Activated T-helper 1 cell treated with anti-CD3 and anti-CD28 coated beads, Interleukin-12 subunit alpha, Interleukin-12 subunit beta, Interleukin-2, Interleukin-4 antibody, amounts not matched to agents 30 ng/mL and 10 ng/mL and 1 ng/mL, durations not matched to agents 14 hours and 24 hours and 36 hours (primary cell): ENCODE measurements around the gene ASCC3. TPM values are rescaled to one million over a fixed set of nuclear protein-coding genes. Genes with fewer than 3 reads are reported as not detected.

ENCODE experiments used
- DNase-seq: peaks from one replicate; pipeline ENCODE4 v3.0.0; 2021; ENCODE audit warnings: low spot score
- H3K27ac Mint-ChIP-seq: one replicate; pipeline ENCODE4 v1.8.0; 2021; ENCODE audit warnings: mild to moderate bottlenecking, mixed read lengths
- H3K27me3 Mint-ChIP-seq: one replicate; pipeline ENCODE4 v1.8.0; 2022; ENCODE audit warnings: mild to moderate bottlenecking, moderate library complexity, mixed read lengths; ENCODE audit not compliant: insufficient read depth
- H3K36me3 Mint-ChIP-seq: one replicate; pipeline ENCODE4 v1.8.0; 2021; ENCODE audit warnings: low read depth, mixed read lengths
- H3K4me1 Mint-ChIP-seq: one replicate; pipeline ENCODE4 v1.8.0; 2021; ENCODE audit warnings: low read depth, mixed read lengths
- H3K4me3 Mint-ChIP-seq: one replicate; pipeline ENCODE4 v1.8.0; 2021; ENCODE audit warnings: mild to moderate bottlenecking, moderate library complexity, mixed read lengths
- H3K9me3 Mint-ChIP-seq: one replicate; pipeline ENCODE4 v1.8.0; 2021; ENCODE audit warnings: mixed read lengths
- intact Hi-C: fragments of 100-400 bp; cut with micrococcal nuclease; formaldehyde crosslinking; loops from one replicate; pipeline ENCODE4 v1.15.1; 2024
- total RNA-seq: library from RNA; stranded (reverse); gene quantifications from 2 replicates; pipeline ENCODE4 v1.2.3, GENCODE V29; 2022

ASCC3 gene
- total RNA-seq, 1 donor from 2014 or later = 70.1 TPM

- Mint-ChIP-seq H3K27me3 (no peaks in the 10 kb centered on the region), H3K4me3 (no peak overlapping the region)
- intact Hi-C loops = no loop called here
These were observed 187.7 kb downstream of the ASCC3 start for GRCh38 chr6:100693249-100693927.

GRCh38 chr6:100691972-100692371 is 189.2 kb downstream of the ASCC3 start:
- DNase-seq = no peak
- Mint-ChIP-seq H3K4me3 (no peak overlapping the region), H3K27ac (no peak overlapping the region), H3K27me3 (no peaks in the 10 kb centered on the region), H3K4me1 (no peaks in the 10 kb centered on the region), H3K9me3 (no peaks in the 10 kb centered on the region), H3K36me3 (peaks cover 3% of the 10 kb centered on the region)
- intact Hi-C loops = no loop called here

More at GRCh38 chr6:100693249-100693927, 187.7 kb downstream of the ASCC3 start:
- DNase-seq = no peak
- peaks cover 3% of the 10 kb centered on the region for H3K36me3 Mint-ChIP-seq
- no peak overlapping the region for H3K27ac Mint-ChIP-seq
- H3K4me1 Mint-ChIP-seq = no peaks in the 10 kb centered on the region
- H3K9me3 Mint-ChIP-seq = no peaks in the 10 kb centered on the region

- H3K4me3 Mint-ChIP-seq = no peak overlapping the region
- H3K4me1 Mint-ChIP-seq = no peaks in the 10 kb centered on the region
- no peak overlapping the region for H3K27ac Mint-ChIP-seq
- no peaks in the 10 kb centered on the region for H3K27me3 Mint-ChIP-seq
- intact Hi-C loops = no loop called here
- no peaks in the 10 kb centered on the region for H3K9me3 Mint-ChIP-seq
- H3K36me3 Mint-ChIP-seq = no peaks in the 10 kb centered on the region
- DNase-seq = no peak
These were observed 194.9 kb downstream of the ASCC3 start for GRCh38 chr6:100686216-100686615.

GRCh38 chr6:100685747-100686146 is 195.4 kb downstream of the ASCC3 start:
- Mint-ChIP-seq H3K27me3 (no peaks in the 10 kb centered on the region), H3K4me1 (no peaks in the 10 kb centered on the region), H3K4me3 (no peak overlapping the region), H3K27ac (no peak overlapping the region), H3K9me3 (no peaks in the 10 kb centered on the region), H3K36me3 (no peaks in the 10 kb centered on the region)
- intact Hi-C loops = no loop called here
- DNase-seq = no peak

- H3K9me3 Mint-ChIP-seq = no peaks in the 10 kb centered on the region
- DNase-seq = no peak
- H3K4me1 Mint-ChIP-seq = no peaks in the 10 kb centered on the region
- intact Hi-C loops = no loop called here
- no peak overlapping the region for H3K4me3 Mint-ChIP-seq
- no peak overlapping the region for H3K27ac Mint-ChIP-seq
- no peaks in the 10 kb centered on the region for H3K27me3 Mint-ChIP-seq
- H3K36me3 Mint-ChIP-seq = peaks cover 3% of the 10 kb centered on the region
These were observed 201.0 kb downstream of the ASCC3 start for GRCh38 chr6:100680163-100680562.

GRCh38 chr6:100678027-100678426 is 203.1 kb downstream of the ASCC3 start:
- Mint-ChIP-seq H3K4me1 (no peaks in the 10 kb centered on the region), H3K27me3 (no peaks in the 10 kb centered on the region), H3K27ac (no peak overlapping the region), H3K36me3 (peaks cover 3% of the 10 kb centered on the region), H3K4me3 (no peak overlapping the region), H3K9me3 (no peaks in the 10 kb centered on the region)
- no peak for DNase-seq
- intact Hi-C loops = loop anchor here (1.0 kb wide), 1 partner anchor 42 kb away; no protein-coding TSS in a partner anchor

GRCh38 chr6:100677240-100677639 is 203.9 kb downstream of the ASCC3 start:
- intact Hi-C loops = no loop called here
- Mint-ChIP-seq H3K4me1 (no peaks in the 10 kb centered on the region), H3K27ac (no peak overlapping the region), H3K9me3 (no peaks in the 10 kb centered on the region), H3K36me3 (peaks cover 3% of the 10 kb centered on the region), H3K27me3 (no peaks in the 10 kb centered on the region), H3K4me3 (no peak overlapping the region)
- no peak for DNase-seq

- no peaks in the 10 kb centered on the region for H3K9me3 Mint-ChIP-seq
- H3K36me3 Mint-ChIP-seq = peaks cover 11% of the 10 kb centered on the region
- no peaks in the 10 kb centered on the region for H3K27me3 Mint-ChIP-seq
- intact Hi-C loops = no loop called here
- no peak overlapping the region for H3K27ac Mint-ChIP-seq
- H3K4me3 Mint-ChIP-seq = no peak overlapping the region
- H3K4me1 Mint-ChIP-seq = no peaks in the 10 kb centered on the region
- DNase-seq = no peak
These were observed 207.5 kb downstream of the ASCC3 start for GRCh38 chr6:100673641-100674040.

GRCh38 chr6:100671740-100672139 is 209.4 kb downstream of the ASCC3 start:
- Mint-ChIP-seq H3K36me3 (peaks cover 8% of the 10 kb centered on the region), H3K27ac (no peak overlapping the region), H3K27me3 (no peaks in the 10 kb centered on the region), H3K4me1 (no peaks in the 10 kb centered on the region), H3K9me3 (no peaks in the 10 kb centered on the region), H3K4me3 (no peak overlapping the region)
- intact Hi-C loops = no loop called here
- no peak for DNase-seq

- peaks cover 8% of the 10 kb centered on the region for H3K36me3 Mint-ChIP-seq
- no peaks in the 10 kb centered on the region for H3K27me3 Mint-ChIP-seq
- H3K9me3 Mint-ChIP-seq = no peaks in the 10 kb centered on the region
- H3K4me3 Mint-ChIP-seq = no peak overlapping the region
- intact Hi-C loops = no loop called here
- H3K27ac Mint-ChIP-seq = no peak overlapping the region
- no peak for DNase-seq
- peaks cover 2% of the 10 kb centered on the region for H3K4me1 Mint-ChIP-seq
These were observed 211.1 kb downstream of the ASCC3 start for GRCh38 chr6:100670056-100670455.

GRCh38 chr6:100665041-100665380 is 216.1 kb downstream of the ASCC3 start:
- intact Hi-C loops = loop anchor here (2.0 kb wide), 3 partner anchors 186 to 662 kb away; no protein-coding TSS in a partner anchor
- H3K27me3 Mint-ChIP-seq = no peaks in the 10 kb centered on the region
- DNase-seq = no peak

GRCh38 chr6:100664274-100665040 is 216.7 kb downstream of the ASCC3 start:
- Mint-ChIP-seq H3K4me1 (peaks cover 10% of the 10 kb centered on the region), H3K4me3 (no peak overlapping the region), H3K36me3 (peaks cover 3% of the 10 kb centered on the region), H3K27ac (peak overlapping the region; percentile 32), H3K9me3 (no peaks in the 10 kb centered on the region), H3K27me3 (no peaks in the 10 kb centered on the region)
- no peak for DNase-seq
- intact Hi-C loops = loop anchor here (2.0 kb wide), 3 partner anchors 186 to 662 kb away; no protein-coding TSS in a partner anchor

More at GRCh38 chr6:100665041-100665380, 216.1 kb downstream of the ASCC3 start:
- Mint-ChIP-seq H3K36me3 (peaks cover 3% of the 10 kb centered on the region), H3K4me3 (no peak overlapping the region), H3K27ac (peak overlapping the region; percentile 32), H3K9me3 (no peaks in the 10 kb centered on the region), H3K4me1 (peaks cover 10% of the 10 kb centered on the region)

GRCh38 chr6:100663219-100663863 is 217.8 kb downstream of the ASCC3 start:
- H3K36me3 Mint-ChIP-seq = peaks cover 3% of the 10 kb centered on the region
- no peak overlapping the region for H3K27ac Mint-ChIP-seq
- intact Hi-C loops = no loop called here

More at GRCh38 chr6:100663219-100663863, 217.8 kb downstream of the ASCC3 start:
- no peaks in the 10 kb centered on the region for H3K27me3 Mint-ChIP-seq
- no peaks in the 10 kb centered on the region for H3K9me3 Mint-ChIP-seq
- peaks cover 10% of the 10 kb centered on the region for H3K4me1 Mint-ChIP-seq
- no peak overlapping the region for H3K4me3 Mint-ChIP-seq
- DNase-seq = no peak
